Activated naive CD8-positive, alpha-beta T cell treated with anti-CD3 and anti-CD28 coated beads, Interleukin-2, amount 50 U/mL, for 24 hours (primary cell): ENCODE data around the gene TMEM51.

ENCODE experiments used
- ATAC-seq: fragments of 150-1000 bp; cut with Tn5 transposase; one replicate; pipeline ENCODE4 v1.10.0; 2021
- DNase-seq: peaks from one replicate; pipeline ENCODE4 v3.0.0; 2021
- H3K27ac Mint-ChIP-seq: one replicate; pipeline ENCODE4 v1.8.0; 2021; ENCODE audit warnings: mild to moderate bottlenecking, mixed read lengths
- H3K27me3 Mint-ChIP-seq: one replicate; pipeline ENCODE4 v1.8.0; 2021; ENCODE audit warnings: mixed read lengths
- H3K36me3 Mint-ChIP-seq: one replicate; pipeline ENCODE4 v1.8.0; 2021; ENCODE audit warnings: low read depth, mixed read lengths
- H3K4me1 Mint-ChIP-seq: one replicate; pipeline ENCODE4 v1.8.0; 2021; ENCODE audit warnings: mixed read lengths
- H3K4me3 Mint-ChIP-seq: one replicate; pipeline ENCODE4 v1.8.0; 2021; ENCODE audit warnings: mild to moderate bottlenecking, moderate library complexity, mixed read lengths
- H3K9me3 Mint-ChIP-seq: one replicate; pipeline ENCODE4 v1.8.0; 2021; ENCODE audit warnings: mixed read lengths

Gene TMEM51

GRCh38 chr1:15201221-15201620 lies 47.7 kb downstream of the TMEM51 start:
- ATAC-seq (no peak), DNase-seq (no peak)
- H3K9me3 Mint-ChIP-seq: no peaks in the 10 kb centered on the region
- H3K27ac Mint-ChIP-seq: no peak overlapping the region
- H3K36me3 Mint-ChIP-seq: no peaks in the 10 kb centered on the region
- no peaks in the 10 kb centered on the region for H3K4me1 Mint-ChIP-seq
- no peak overlapping the region for H3K4me3 Mint-ChIP-seq
- peaks cover 1% of the 10 kb centered on the region for H3K27me3 Mint-ChIP-seq

GRCh38 chr1:15201849-15202551 lies 48.5 kb downstream of the TMEM51 start:
- Mint-ChIP-seq H3K27ac (no peak overlapping the region), H3K36me3 (no peaks in the 10 kb centered on the region), H3K9me3 (no peaks in the 10 kb centered on the region), H3K4me3 (no peak overlapping the region), H3K27me3 (peaks cover 5% of the 10 kb centered on the region), H3K4me1 (no peaks in the 10 kb centered on the region)
- no peak for DNase-seq
- no peak for ATAC-seq

- ATAC-seq (no peak), DNase-seq (no peak)
- Mint-ChIP-seq H3K4me3 (no peak overlapping the region), H3K27me3 (peaks cover 5% of the 10 kb centered on the region), H3K27ac (no peak overlapping the region), H3K36me3 (no peaks in the 10 kb centered on the region), H3K9me3 (no peaks in the 10 kb centered on the region), H3K4me1 (no peaks in the 10 kb centered on the region)
Measured at GRCh38 chr1:15204931-15205330, 51.4 kb downstream of the TMEM51 start.

- H3K4me3 Mint-ChIP-seq: no peak overlapping the region
- peaks cover 10% of the 10 kb centered on the region for H3K27me3 Mint-ChIP-seq
- no peak overlapping the region for H3K27ac Mint-ChIP-seq
- ATAC-seq: no peak
- no peaks in the 10 kb centered on the region for H3K9me3 Mint-ChIP-seq
- no peaks in the 10 kb centered on the region for H3K36me3 Mint-ChIP-seq
- no peaks in the 10 kb centered on the region for H3K4me1 Mint-ChIP-seq
- DNase-seq: no peak
Measured at GRCh38 chr1:15205586-15206346, 52.2 kb downstream of the TMEM51 start.

GRCh38 chr1:15206418-15207030 lies 53.0 kb downstream of the TMEM51 start:
- no peaks in the 10 kb centered on the region for H3K9me3 Mint-ChIP-seq
- DNase-seq: no peak
- peaks cover 15% of the 10 kb centered on the region for H3K27me3 Mint-ChIP-seq
- no peaks in the 10 kb centered on the region for H3K36me3 Mint-ChIP-seq
- H3K4me3 Mint-ChIP-seq: no peak overlapping the region
- H3K27ac Mint-ChIP-seq: no peak overlapping the region
- ATAC-seq: no peak
- H3K4me1 Mint-ChIP-seq: no peaks in the 10 kb centered on the region

GRCh38 chr1:15207031-15207828 lies 53.7 kb downstream of the TMEM51 start:
- Mint-ChIP-seq H3K27ac (no peak overlapping the region), H3K4me3 (no peak overlapping the region), H3K9me3 (no peaks in the 10 kb centered on the region), H3K4me1 (no peaks in the 10 kb centered on the region), H3K36me3 (no peaks in the 10 kb centered on the region), H3K27me3 (peaks cover 15% of the 10 kb centered on the region)
- ATAC-seq: no peak
- no peak for DNase-seq

GRCh38 chr1:15207829-15208429 lies 54.4 kb downstream of the TMEM51 start:
- H3K9me3 Mint-ChIP-seq: no peaks in the 10 kb centered on the region
- DNase-seq (no peak), ATAC-seq (no peak)
- H3K27ac Mint-ChIP-seq: no peak overlapping the region
- H3K4me1 Mint-ChIP-seq: no peaks in the 10 kb centered on the region
- no peaks in the 10 kb centered on the region for H3K36me3 Mint-ChIP-seq
- peaks cover 13% of the 10 kb centered on the region for H3K27me3 Mint-ChIP-seq
- H3K4me3 Mint-ChIP-seq: no peak overlapping the region

GRCh38 chr1:15210651-15211375 lies 57.3 kb downstream of the TMEM51 start:
- H3K9me3 Mint-ChIP-seq: no peaks in the 10 kb centered on the region
- DNase-seq (no peak), ATAC-seq (no peak)
- no peaks in the 10 kb centered on the region for H3K36me3 Mint-ChIP-seq
- H3K4me3 Mint-ChIP-seq: no peak overlapping the region
- peaks cover 13% of the 10 kb centered on the region for H3K27me3 Mint-ChIP-seq
- H3K4me1 Mint-ChIP-seq: no peaks in the 10 kb centered on the region
- no peak overlapping the region for H3K27ac Mint-ChIP-seq

GRCh38 chr1:15211424-15211823 lies 57.9 kb downstream of the TMEM51 start:
- no peaks in the 10 kb centered on the region for H3K36me3 Mint-ChIP-seq
- no peaks in the 10 kb centered on the region for H3K9me3 Mint-ChIP-seq
- ATAC-seq: no peak
- no peak overlapping the region for H3K27ac Mint-ChIP-seq
- no peaks in the 10 kb centered on the region for H3K4me1 Mint-ChIP-seq
- DNase-seq: no peak
- H3K27me3 Mint-ChIP-seq: peaks cover 12% of the 10 kb centered on the region
- no peak overlapping the region for H3K4me3 Mint-ChIP-seq

- H3K4me3 Mint-ChIP-seq: no peak overlapping the region
- DNase-seq (no peak), ATAC-seq (no peak)
- H3K36me3 Mint-ChIP-seq: no peaks in the 10 kb centered on the region
- H3K27ac Mint-ChIP-seq: no peak overlapping the region
- no peaks in the 10 kb centered on the region for H3K9me3 Mint-ChIP-seq
- peaks cover under 1% of the 10 kb centered on the region for H3K4me1 Mint-ChIP-seq
- H3K27me3 Mint-ChIP-seq: peaks cover 15% of the 10 kb centered on the region
Measured at GRCh38 chr1:15212216-15212953, 58.8 kb downstream of the TMEM51 start.

- no peak overlapping the region for H3K4me3 Mint-ChIP-seq
- no peaks in the 10 kb centered on the region for H3K9me3 Mint-ChIP-seq
- no peak overlapping the region for H3K27ac Mint-ChIP-seq
- peaks cover 5% of the 10 kb centered on the region for H3K4me1 Mint-ChIP-seq
- H3K36me3 Mint-ChIP-seq: no peaks in the 10 kb centered on the region
- DNase-seq (no peak), ATAC-seq (no peak)
- peaks cover 20% of the 10 kb centered on the region for H3K27me3 Mint-ChIP-seq
Measured at GRCh38 chr1:15212954-15213291, 59.4 kb downstream of the TMEM51 start.

GRCh38 chr1:15213341-15213821 lies 59.8 kb downstream of the TMEM51 start:
- Mint-ChIP-seq H3K4me3 (no peak overlapping the region), H3K9me3 (no peaks in the 10 kb centered on the region), H3K4me1 (peaks cover 9% of the 10 kb centered on the region), H3K36me3 (no peaks in the 10 kb centered on the region), H3K27ac (no peak overlapping the region), H3K27me3 (peaks cover 21% of the 10 kb centered on the region)
- ATAC-seq (no peak), DNase-seq (no peak)

GRCh38 chr1:15214527-15214926 lies 61.0 kb downstream of the TMEM51 start:
- no peak overlapping the region for H3K27ac Mint-ChIP-seq
- ATAC-seq: no peak
- H3K4me3 Mint-ChIP-seq: no peak overlapping the region
- H3K27me3 Mint-ChIP-seq: peaks cover 21% of the 10 kb centered on the region
- peaks cover 16% of the 10 kb centered on the region for H3K4me1 Mint-ChIP-seq
- no peaks in the 10 kb centered on the region for H3K36me3 Mint-ChIP-seq
- no peak for DNase-seq
- H3K9me3 Mint-ChIP-seq: no peaks in the 10 kb centered on the region
